Effector memory CD4-positive, alpha-beta T cell (primary cell): ENCODE results near the gene CBY1.

Source experiments
- DNase-seq, 3 donors: peaks; one replicate each; pipeline ENCODE4 v3.0.0-alpha.2; 2020
- H3K27ac ChIP-seq: 2 replicates; pipeline ENCODE4 v1.7.0; 2013; ENCODE audit warnings: mild to moderate bottlenecking, low read length, moderate library complexity; ENCODE audit not compliant: insufficient read depth, poor library complexity, severe bottlenecking
- H3K27me3 ChIP-seq: replicated peaks from 2 replicates; pipeline ENCODE4 v1.7.0; 2013; ENCODE audit warnings: mild to moderate bottlenecking, low read length; ENCODE audit not compliant: insufficient read depth, control insufficient read depth, poor library complexity, severe bottlenecking
- H3K36me3 ChIP-seq: 2 replicates; pipeline ENCODE4 v1.7.0; 2013; ENCODE audit warnings: mild to moderate bottlenecking, low read length, moderate library complexity; ENCODE audit not compliant: control insufficient read depth, insufficient read depth
- H3K4me1 ChIP-seq: 2 replicates; pipeline ENCODE4 v1.7.0; 2013; ENCODE audit warnings: low read length, mild to moderate bottlenecking; ENCODE audit not compliant: control insufficient read depth, insufficient read depth, poor library complexity, severe bottlenecking
- H3K4me3 ChIP-seq: 2 replicates; pipeline ENCODE4 v1.7.0; 2013; ENCODE audit warnings: low read length, low read depth, mild to moderate bottlenecking; ENCODE audit not compliant: insufficient read depth, poor library complexity, severe bottlenecking
- H3K9me3 ChIP-seq: 2 replicates; pipeline ENCODE4 v1.7.0; 2013; ENCODE audit warnings: mild to moderate bottlenecking, low read length, moderate library complexity; ENCODE audit not compliant: control insufficient read depth

Gene CBY1

DNA sequence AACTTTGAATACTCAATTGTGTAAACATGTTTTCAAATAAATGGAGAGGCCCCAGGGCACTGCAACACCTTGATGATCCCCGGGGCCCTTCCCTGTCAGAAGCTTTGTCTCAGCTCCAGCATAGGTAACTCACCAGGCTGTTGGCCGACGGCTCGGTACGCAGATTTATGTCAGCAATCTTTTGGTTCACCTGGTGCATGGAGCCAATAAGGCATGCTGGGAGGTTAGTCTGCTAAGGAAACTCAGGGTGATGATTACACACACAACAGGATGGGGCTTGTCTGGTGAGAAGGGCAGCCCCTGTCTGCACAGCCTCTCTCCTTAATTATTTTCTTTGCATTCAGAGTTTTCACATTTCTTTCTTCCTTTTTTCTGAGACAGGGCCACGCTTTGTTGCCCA is 11.0 kb upstream of the CBY1 start:
- Histone ChIP-seq H3K9me3 (no peaks in the 10 kb centered on the region), H3K4me3 (no peak overlapping the region), H3K27ac (no peak overlapping the region), H3K4me1 (no peaks in the 10 kb centered on the region), H3K27me3 (no peaks in the 10 kb centered on the region), H3K36me3 (no peaks in the 10 kb centered on the region)
- no peak for DNase-seq

DNA sequence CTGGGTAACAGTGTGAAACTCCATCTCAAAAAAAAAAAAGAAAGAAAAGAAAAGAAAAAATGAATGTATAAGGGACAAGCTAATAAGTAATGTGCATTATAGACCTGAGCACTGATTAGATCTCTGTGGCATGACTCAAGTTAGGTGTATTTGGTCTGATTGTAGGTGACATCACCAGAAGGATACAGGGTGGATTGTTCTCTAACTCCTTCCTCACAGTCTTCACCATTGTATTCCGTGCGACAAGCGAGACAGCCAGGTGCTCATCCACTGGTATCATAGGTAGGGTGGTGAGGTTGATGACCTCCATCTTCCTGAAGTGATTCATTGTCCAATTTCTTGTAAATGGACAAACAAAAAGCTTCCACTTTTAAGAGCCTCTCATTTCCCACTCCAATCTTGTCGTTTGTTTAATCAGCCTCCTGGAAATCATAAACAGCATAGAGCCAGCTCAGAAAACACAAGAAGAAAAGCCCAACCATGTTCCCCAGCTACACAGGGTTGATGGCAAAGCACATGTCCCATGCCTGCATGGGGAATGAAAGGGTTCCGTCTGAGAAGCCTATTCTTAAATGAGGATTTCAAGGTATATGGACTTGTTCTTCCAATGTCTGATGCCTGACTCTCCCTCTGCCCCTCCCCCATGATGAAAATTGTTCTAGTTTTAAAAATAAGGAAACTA is 6.5 kb upstream of the CBY1 start:
- Histone ChIP-seq H3K4me3 (no peak overlapping the region), H3K9me3 (no peaks in the 10 kb centered on the region), H3K4me1 (no peaks in the 10 kb centered on the region), H3K27ac (no peak overlapping the region), H3K36me3 (no peaks in the 10 kb centered on the region), H3K27me3 (no peaks in the 10 kb centered on the region)
- DNase-seq, result no peak

- Histone ChIP-seq H3K4me1 (peaks cover 14% of the 10 kb centered on the region), H3K36me3 (no peaks in the 10 kb centered on the region), H3K4me3 (no peak overlapping the region), H3K27me3 (no peaks in the 10 kb centered on the region), H3K9me3 (no peaks in the 10 kb centered on the region), H3K27ac (no peak overlapping the region)
- DNase-seq, result no peak
Observed at GRCh38 chr22:38652859-38653258, 3.6 kb upstream of the CBY1 start.

GRCh38 chr22:38653741-38654140 is 2.7 kb upstream of the CBY1 start:
- peaks cover 14% of the 10 kb centered on the region for H3K4me1 ChIP-seq
- DNase-seq, result no peak
- no peaks in the 10 kb centered on the region for H3K27me3 ChIP-seq
- no peak overlapping the region for H3K4me3 ChIP-seq
- H3K36me3 ChIP-seq, result no peaks in the 10 kb centered on the region
- no peaks in the 10 kb centered on the region for H3K9me3 ChIP-seq
- no peak overlapping the region for H3K27ac ChIP-seq

- Histone ChIP-seq H3K4me3 (peak overlapping the region; percentile 84), H3K36me3 (no peaks in the 10 kb centered on the region), H3K4me1 (peaks cover 14% of the 10 kb centered on the region), H3K27me3 (no peaks in the 10 kb centered on the region), H3K9me3 (no peaks in the 10 kb centered on the region), H3K27ac (peak overlapping the region; percentile 96)
- DNase-seq, result no peak
Observed at GRCh38 chr22:38655519-38656255, 751 bp upstream of the CBY1 start.

GRCh38 chr22:38657045-38657909 is 839 bp downstream of the CBY1 start:
- H3K27ac ChIP-seq, result peak overlapping the region; percentile 96
- H3K4me3 ChIP-seq, result peak overlapping the region; percentile 84
- H3K9me3 ChIP-seq, result no peaks in the 10 kb centered on the region
- peaks cover 14% of the 10 kb centered on the region for H3K4me1 ChIP-seq
- DNase-seq, result peak in 2 of 3 donors; percentile 5 to 32
- no peaks in the 10 kb centered on the region for H3K36me3 ChIP-seq
- no peaks in the 10 kb centered on the region for H3K27me3 ChIP-seq

GRCh38 chr22:38674888-38675287 is 18.4 kb downstream of the CBY1 start:
- H3K4me1 ChIP-seq, result no peaks in the 10 kb centered on the region
- no peak for DNase-seq
- no peak overlapping the region for H3K4me3 ChIP-seq
- H3K9me3 ChIP-seq, result no peaks in the 10 kb centered on the region
- H3K36me3 ChIP-seq, result peaks cover 23% of the 10 kb centered on the region
- no peaks in the 10 kb centered on the region for H3K27me3 ChIP-seq
- H3K27ac ChIP-seq, result no peak overlapping the region

GRCh38 chr22:38675833-38676232 is 19.4 kb downstream of the CBY1 start:
- Histone ChIP-seq H3K27ac (no peak overlapping the region), H3K9me3 (no peaks in the 10 kb centered on the region), H3K4me1 (no peaks in the 10 kb centered on the region), H3K36me3 (peaks cover 21% of the 10 kb centered on the region), H3K27me3 (no peaks in the 10 kb centered on the region), H3K4me3 (no peak overlapping the region)
- no peak for DNase-seq

- Histone ChIP-seq H3K9me3 (no peaks in the 10 kb centered on the region), H3K4me1 (peaks cover 11% of the 10 kb centered on the region), H3K27me3 (no peaks in the 10 kb centered on the region), H3K27ac (peak within 1 kb of the TSS; percentile 92), H3K4me3 (peak within 1 kb of the TSS; percentile 89), H3K36me3 (peaks cover 28% of the 10 kb centered on the region)
- DNase-seq, result peak; percentile 67 to 77 (median 70)
Observed at GRCh38 chr22:38681582-38682335, 25.3 kb downstream of the CBY1 start, which contains the start of gene TOMM22. TSS of gene TOMM22 (plus strand) at chr22:38681957. CDS start at chr22:38681979, 22 bp downstream.
